Measurements from ENCODE around the gene POP4. TPM values are rescaled to one million over a fixed set of nuclear protein-coding genes. Genes with fewer than 3 reads are reported as not detected.
"Not testable (repeated sequence)": the region's sequence is repeated elsewhere in the genome, so short reads cannot be mapped to it uniquely, and the experiment has no call there.

POP4 gene, protein sequence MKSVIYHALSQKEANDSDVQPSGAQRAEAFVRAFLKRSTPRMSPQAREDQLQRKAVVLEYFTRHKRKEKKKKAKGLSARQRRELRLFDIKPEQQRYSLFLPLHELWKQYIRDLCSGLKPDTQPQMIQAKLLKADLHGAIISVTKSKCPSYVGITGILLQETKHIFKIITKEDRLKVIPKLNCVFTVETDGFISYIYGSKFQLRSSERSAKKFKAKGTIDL
- 35.2 TPM for total RNA-seq

DNA sequence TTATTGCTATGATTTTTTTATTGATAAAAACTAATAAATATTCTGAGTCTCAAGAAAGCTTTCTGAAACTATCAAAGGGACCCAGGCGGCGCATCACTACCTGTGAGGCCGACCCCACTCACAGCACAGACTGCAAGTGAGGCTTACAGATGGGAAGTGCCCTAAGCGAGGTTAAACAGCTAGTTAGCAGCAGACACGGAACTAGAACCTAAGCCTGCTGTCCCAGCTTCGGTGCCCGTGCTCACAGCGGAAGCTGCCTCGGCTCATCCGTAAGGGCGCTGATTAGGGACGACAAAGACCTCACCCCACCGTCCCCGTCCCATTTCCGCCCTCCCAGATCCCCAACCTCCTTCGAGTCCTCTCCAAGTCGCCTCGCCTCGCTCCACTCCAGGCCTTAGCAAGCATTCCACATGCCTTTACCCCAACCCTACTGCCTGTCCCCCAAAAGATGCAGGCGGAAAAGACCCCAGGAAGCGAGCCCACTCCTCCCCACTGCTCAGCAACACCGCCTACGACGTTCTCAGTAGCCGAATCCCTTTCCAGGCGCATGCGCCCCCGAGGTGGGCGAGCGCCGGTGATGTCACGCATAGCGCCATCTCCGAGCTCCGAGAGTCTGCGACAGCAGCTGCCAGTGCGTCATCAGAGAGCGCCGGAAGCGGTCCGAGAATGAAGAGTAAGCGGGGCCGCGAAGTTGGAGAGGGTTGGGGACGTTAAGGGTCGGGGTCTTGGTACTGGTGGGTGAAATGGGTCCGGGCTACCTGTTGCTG, at the start of gene POP4:
TSS of gene POP4 (plus strand) at position 631 of the 767 bp plus-strand sequence. CDS start at position 667, 36 bp downstream.
- DNase-seq (ENCODE audit: low spot score) (peak; percentile 98), ATAC-seq (peak; percentile 90)

DNA sequence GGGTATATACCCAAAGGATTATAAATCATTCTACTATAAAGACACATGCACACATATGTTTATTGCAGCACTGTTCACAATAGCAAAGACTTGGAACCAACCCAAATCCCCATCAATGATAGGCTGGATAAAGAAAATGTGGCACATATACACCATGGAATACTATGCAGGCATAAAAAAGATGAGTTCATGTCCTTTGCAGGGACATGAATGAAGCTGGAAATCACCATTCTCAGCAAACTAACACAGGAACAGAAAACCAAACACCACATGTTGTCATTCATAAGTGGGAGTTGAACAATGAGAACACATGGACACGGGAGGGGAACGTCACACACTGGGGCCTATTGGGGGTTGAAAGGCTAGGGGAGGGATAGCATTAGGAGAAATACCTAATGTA, 47.0 kb upstream of the POP4 start:
- DNase-seq (ENCODE audit: low spot score); ATAC-seq: not testable (repeated sequence)

DNA sequence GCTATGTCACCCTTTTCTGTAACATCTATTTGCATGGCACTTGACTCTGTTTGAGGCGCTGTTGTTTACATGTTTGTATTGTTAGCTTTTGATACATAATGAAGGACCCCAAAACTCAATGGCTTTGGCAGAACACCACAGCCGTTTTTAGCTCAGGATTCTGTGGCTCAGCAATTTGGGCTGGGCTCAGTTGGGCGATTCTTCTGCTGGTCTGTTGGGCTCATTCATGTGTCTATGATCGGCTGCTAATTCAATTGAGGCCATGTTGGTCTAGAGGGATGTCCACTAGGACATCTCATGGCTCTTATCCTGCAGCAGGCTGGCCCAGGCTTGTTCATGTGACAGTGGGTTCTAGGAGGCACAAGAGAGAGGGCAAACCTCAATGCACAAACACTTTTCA, 46.3 kb upstream of the POP4 start:
- ATAC-seq (no peak), DNase-seq (ENCODE audit: low spot score) (no peak)

DNA sequence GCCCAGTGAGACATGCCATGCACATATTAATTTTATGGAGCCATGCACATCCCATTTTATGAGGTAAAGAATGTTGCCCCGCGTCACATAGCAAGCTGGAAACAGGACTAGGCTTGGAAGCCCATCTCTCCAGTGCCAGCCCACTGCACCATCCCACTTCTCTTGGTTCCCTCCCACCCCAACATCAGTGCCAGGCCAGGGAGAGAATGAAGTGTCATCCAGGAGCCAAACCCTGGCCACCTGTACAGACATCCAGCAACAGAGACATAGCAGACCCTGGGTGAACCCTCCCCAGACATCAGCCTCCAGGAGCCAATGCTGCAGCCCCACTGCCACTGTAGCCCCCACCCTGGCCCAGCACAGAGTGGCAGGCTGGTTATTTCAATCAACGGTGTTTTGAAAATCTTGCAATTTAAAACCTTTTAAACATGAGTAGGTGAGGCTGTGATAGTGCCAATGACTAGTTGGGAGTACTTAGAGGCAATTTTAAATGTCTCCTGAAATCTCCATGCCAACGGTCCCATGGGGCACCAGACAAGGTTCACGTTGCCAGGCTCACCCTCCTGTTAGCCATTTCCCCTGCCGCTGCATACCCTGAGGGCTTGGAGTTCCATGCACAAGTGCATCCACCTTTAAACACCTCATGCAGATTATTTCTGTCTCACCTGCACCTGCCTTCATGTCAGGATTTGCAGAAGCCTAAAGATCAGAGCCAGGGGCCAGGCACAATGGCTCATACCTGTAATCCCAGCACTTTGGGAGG, 45.6 kb upstream of the POP4 start:
- DNase-seq (ENCODE audit: low spot score) = peak; percentile 21
- no peak for ATAC-seq

DNA sequence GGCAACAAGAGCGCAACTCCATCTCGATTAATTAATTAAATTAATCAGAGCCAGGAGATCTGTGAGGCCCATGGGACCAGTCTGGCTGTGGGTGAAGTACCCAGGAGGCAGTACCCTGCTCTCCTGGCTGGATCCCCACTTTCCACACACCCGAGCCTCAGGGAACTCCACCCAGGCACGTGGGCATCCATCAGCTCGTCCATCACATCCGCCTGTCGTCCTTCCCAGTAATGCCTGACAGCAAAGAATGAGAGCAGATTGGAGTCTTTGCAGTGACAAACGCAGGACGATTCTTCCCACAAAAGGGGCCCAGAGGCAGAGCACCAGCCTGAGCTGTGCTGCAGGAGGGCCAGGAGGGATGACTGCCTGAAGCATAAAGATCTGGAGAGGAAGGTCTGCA, 44.5 kb upstream of the POP4 start:
- ATAC-seq (no peak), DNase-seq (ENCODE audit: low spot score) (no peak)

DNA sequence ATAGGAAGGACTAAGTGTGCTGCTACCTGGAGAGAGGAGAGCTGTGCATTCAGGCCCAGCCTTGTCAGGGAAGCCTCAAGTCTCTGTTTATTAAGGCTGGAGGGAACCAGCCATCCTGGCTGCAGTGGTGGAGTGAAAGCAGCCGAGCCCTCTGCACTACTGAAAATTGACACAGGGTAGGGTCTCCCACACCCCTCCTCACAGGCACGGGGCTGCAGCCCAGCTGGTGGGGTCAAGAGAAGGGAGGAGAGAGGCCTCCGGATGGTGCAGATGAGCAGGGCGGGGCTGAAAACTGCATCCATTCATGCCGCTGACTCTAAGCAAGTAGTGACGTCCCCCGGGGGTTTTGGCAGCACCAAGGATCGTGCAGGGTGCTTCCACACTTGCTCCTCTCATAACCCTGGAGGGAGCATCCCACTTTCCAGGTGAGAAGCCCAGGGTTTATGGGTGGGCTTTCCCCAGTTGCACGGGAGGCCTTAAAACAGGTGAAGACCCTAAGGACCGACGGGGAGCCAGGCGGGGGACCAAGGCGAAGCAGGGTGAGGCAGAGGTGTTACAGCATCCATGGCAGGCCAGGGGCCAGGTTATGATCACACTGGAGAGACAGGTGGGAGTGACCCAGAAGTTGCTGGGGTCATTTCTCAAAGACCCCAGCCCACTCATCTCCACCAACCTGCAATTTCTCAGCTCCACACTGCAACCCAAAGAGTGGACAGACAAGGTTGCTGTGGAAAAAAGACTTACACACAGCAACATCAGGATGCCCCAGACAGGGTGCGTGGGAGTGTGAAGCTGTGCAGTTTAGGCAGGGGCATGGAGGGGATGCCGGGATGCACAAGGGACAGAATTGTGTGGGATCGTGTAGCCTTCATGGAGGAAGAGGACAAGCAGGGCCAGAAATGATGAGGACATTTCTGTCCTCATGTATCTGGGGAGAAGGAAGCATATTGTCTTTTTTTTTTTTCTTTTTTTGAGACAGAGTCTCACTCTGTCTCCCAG, 43.5 kb upstream of the POP4 start:
- ATAC-seq = no peak

DNA sequence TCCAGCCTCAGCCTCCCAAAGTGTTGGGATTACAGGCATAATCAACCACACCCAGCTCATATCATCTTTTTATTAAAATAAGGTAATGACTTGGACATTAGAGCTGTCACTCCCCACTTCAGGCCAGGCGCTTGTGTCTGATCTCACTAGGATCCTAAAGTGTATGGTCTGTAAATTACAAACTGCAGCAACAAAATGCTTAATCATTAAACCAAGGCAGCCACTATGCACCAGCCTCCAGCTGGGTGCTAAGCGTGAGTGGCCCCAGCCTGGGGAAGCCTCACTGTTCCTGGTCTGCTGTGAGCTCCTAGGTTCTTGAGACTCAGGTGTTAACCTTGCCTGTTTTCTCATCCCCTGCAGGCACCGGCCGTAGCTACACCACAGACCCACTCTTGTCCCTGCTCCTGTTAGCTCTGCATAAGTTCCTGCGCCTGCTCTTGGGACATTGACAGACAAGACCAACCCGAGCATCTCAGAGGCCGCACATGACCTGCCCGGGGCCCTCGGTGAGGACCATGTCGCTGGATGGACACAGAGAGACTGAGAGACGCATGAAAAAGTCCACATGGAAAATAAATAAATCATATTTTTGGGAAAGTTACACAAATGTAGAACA, 42.5 kb upstream of the POP4 start:
- no peak for DNase-seq (ENCODE audit: low spot score)
- no peak for ATAC-seq

More for the DNA sequence above, 43.5 kb upstream of the POP4 start:
- peak; percentile 32 for DNase-seq (ENCODE audit: low spot score)

DNA sequence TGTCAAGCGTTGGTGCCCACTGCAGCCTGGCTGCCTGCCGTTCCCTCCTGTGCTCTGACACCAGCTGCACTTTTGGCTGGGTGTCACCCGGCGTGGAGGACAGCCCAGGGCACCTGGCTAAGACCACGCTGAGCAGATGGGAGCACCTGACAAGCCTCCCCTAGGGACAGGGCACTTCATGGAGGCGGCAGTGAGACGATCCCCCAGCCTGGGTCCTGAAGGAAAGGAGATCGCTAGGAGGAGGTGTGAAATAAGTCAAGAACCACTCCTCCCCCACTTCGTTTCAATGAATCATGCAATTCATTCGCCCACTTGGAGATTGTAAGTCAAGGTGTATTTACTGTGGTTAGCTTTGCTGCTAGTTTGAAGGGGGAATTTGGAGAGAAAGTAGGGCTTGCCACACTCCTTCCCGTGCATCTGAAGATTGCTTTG, 41.5 kb upstream of the POP4 start:
- ATAC-seq (no peak), DNase-seq (ENCODE audit: low spot score) (no peak)

DNA sequence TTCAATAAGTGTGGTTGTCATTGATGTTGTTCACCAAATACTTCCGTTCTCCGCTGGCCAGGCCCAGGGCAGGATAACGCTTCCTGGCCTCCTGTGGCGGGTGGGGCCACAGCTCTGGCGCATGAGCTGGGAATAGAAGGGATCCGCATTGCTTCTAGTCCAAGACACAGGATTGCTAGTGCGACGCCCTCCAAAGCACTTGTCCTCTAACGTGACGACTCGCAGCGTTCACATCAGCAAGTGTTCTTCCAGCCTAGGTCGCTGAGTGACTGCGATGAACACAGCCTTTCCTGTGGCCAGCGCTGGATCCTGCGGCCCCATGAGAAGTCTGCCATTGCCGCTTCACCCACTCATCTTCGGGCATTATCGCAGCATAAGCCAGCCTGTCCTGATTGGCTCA, 40.9 kb upstream of the POP4 start:
- DNase-seq (ENCODE audit: low spot score) (no peak), ATAC-seq (no peak)

DNA sequence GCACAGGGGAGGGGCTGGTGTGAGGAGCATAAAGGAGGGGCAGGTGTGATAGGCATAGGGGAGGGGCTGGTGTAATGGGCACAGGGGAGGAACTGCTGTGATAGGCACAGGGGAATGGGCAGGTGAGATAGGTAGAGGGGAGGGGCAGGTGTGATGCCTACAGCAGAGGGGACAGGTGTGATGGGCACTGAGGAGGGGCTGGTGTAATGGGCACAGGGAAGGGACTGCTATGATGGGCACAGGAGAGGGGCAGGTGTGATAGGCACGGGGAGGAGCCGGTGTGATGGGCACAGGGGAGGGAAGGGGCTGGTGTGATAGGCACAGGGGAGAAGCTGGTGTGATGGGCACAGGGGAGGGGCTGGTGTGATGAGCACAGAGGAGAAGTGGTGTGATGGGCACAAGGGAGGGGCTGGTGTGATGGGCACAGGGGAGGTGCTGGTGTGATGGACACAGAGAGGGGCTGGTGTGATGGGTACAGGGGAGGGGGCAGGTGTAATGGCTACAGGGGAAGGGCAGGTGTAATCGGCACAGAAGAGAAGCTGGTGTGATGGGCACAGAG, 39.5 kb upstream of the POP4 start:
- ATAC-seq = no peak
- DNase-seq (ENCODE audit: low spot score) = no peak

DNA sequence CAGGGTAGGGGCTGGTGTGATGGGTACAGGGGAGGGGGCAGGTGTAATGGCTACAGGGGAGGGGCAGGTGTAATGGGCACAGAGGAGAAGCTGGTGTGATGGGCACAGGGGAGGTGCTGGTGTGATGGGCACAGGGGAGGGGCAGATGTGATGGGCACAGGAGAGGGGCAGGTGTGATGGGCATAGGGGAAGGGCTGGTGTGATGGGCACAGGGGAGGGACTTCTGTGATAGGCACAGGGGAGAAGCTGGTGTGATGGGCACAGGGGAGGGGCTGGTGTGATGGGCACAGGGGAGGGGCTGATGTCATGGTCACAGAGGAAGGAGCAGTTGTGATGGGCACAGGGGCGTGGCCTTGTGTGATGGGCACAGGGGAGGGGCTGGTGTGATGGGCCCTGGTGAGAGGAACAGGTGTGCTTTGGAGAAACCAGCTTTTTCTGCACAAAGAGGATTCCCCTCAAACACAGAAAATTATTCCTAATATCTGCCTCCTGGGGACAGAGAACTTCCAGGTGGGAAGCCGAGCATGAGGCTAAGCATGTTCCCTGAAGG, 38.6 kb upstream of the POP4 start:
- no peak for ATAC-seq
- DNase-seq (ENCODE audit: low spot score) = peak; percentile 16

DNA sequence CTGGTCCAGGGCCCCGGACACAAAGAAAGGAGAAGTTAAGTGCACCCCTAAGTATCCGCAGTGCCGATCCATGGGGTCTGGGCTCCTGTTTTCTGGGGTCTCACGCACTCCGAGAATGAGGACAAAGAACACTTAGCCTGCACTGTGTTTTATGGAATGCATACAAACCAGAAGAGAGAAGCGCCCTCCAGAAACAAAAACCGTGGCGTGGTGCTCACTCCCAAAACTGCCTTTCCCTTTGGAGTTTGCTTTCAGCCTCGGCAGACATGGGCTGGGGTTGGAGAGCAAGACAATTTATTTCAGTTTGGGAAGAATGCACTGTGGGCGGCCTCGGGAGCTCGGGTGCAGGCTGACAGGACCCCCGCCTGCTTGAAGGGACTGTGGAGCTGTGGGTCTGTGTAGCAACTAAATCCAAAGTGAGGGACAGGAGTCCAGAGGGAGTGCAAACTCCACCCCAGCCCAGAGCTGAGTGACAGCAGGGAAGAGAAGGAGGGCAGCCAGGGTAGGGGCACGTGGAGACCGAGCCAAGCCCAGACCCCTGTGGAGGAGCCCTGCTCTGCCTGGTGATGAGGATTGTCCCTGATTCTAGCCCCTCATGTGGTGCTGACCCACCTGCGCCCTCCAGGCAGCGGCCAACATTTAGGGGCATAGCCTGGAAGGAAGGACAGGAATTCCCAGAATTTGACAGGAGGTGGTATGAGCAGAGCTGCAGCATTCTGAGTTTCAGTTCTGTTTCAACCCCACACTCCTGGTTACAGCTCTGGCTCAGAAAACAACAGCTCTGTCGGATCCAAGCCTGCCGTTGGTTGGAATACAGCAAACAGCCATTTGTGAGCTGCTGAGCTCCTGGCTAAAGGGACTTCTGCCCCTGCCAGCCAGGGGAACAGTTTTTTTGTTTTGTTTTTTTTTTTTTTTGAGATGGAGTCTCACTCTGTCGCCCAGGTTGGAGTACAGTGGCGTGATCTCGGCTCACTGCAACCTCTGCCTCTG, 37.8 kb upstream of the POP4 start:
- DNase-seq (ENCODE audit: low spot score) = no peak
- no peak for ATAC-seq

DNA sequence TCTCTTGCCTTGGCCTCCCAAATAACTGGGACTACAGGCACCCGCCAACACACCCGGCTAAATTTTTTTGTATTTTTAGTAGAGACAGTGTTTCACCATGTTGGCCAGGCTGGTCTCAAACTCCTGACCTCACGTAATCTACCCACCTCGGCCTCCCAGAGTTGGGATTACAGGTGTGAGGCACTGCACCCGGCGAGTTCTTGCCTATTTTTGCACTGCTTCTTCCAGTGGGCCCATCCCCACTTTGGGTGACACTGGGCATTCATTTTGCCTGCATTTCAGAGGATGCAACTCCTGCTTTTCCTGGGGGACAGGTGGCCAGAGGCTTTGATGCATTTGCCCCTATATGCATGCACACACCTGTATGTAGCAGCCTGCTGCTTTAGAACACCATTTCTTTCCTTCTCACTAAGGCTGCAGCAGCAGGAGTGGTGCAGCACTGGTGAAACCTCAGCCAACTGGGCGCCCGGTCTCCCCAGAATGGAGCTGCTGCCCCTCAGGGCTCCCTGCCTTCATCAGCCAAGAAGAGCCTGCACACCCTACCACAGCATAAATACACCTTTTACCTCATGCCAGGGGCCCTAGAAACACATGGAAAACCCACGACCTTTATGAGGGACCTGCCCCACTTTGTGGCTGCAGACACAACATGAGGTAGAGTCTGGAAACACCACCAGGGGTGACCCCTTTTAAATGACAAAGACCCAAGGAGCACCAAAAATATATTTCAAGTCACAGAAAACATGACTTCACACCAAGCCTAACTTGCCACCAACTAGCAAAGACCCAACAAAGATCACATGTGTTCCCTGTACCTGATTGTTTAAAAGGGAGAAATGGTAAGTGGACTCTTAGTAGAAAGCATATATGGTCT, 36.8 kb upstream of the POP4 start:
- no peak for ATAC-seq
- DNase-seq (ENCODE audit: low spot score) = no peak

DNA sequence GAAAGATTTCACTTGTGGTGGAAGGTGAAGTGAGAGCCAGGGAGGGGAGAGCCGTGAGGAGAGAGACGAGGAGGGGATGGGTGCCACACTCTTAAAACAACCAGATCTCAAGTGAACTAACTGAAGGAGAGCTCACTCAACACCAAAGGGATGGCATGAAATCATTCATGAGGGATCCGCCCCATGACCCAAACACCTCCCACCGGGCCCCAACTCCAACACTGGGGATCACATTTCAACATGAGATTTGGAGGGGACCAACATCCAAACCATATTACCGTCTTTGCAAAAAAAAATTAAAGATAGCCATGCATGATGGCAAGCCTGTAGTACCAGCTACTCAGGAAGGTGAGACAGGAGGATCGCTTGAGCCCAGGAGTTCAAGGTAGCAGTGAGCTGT, 34.9 kb upstream of the POP4 start:
- DNase-seq (ENCODE audit: low spot score) = no peak

DNA sequence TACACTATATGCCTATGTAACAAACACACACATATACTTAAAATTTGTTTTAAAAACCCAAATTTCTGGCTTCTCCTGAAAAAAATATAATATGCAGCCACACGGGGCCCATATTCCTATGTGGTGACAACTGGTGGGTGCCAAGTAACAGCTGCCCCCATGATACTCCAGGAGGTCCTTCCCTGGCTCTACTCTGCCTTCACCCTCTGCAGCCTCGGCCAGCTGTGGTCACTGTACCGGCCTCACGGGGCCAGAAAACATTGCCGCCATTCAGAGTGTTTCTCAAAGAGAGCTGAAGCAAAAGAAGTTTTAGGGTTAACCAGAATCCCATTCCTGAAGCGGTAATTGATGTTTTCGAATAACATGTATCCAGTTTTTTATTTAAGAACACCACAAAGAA, 32.6 kb upstream of the POP4 start:
- DNase-seq (ENCODE audit: low spot score) (no peak), ATAC-seq (no peak)

More for the DNA sequence above, 34.9 kb upstream of the POP4 start:
- no peak for ATAC-seq

DNA sequence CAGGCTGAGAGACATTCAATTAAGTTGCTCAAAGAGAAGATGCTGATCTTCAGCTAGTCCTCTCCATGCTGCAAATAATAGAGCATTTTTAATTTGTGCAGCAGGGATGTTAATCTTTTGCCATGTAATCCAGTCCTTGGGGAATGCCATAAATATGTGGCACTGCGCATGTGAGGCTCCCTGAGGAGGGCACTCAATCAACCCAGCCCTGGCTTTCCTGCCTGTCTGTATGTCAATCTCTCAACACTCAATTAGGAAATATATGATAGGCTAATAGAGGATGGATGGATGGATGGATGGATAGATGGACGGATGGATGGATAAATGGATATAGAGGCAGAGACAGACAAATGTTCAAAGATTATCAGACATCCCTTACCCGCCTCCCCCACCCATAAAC, 31.6 kb upstream of the POP4 start:
- no peak for ATAC-seq
- no peak for DNase-seq (ENCODE audit: low spot score)

DNA sequence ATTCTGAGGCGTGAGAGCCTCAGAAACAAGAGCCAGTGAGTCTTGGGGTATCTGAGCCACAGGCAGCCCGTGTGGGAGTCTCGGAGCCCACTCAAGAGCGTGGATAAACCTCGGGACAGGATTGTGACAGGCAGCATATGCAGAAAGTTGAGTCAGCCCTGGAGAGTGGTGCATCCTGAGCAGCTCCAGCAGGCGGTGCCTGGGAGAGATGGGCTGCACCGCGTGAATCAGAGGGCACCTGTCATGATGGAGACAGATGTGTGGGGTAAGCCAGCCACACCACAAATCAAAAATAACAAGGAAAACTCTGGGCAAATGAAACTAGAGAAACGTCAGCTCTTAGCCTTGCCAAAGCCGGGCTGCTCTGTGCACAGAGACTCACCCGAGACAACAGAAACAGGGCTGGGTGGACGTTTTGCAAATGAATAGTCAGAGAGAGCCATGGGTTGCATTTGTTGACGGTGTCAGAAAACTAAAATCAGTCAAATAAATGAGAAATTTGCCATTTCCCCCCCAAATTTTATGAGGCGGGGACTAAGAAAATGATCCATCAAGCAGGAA, 30.0 kb upstream of the POP4 start:
- ATAC-seq (no peak), DNase-seq (ENCODE audit: low spot score) (no peak)

Measured in left lobe of liver (tissue), 2 donors.